GM23248 (cell line): Measurements from ENCODE around the gene UCMA. TPM values are rescaled to one million over a fixed set of nuclear protein-coding genes. Genes with fewer than 3 reads are reported as not detected.
A peak's percentile ranks its signal among the peaks of the same experiment; 100 is the strongest.

ENCODE experiments used
- DNase-seq: peaks from one replicate; pipeline ENCODE4 v3.0.0-alpha.2; 2015
- H2AFZ ChIP-seq: fragments of 200-600 bp; sonication (generic); 2 replicates; pipeline ENCODE4 v1.6.1; 2016; ENCODE audit warnings: antibody characterized with exemption
- H3F3A ChIP-seq: fragments of 200-600 bp; sonication (generic); 2 replicates; pipeline ENCODE4 v1.6.1; 2016; ENCODE audit warnings: mild to moderate bottlenecking, antibody characterized with exemption, mixed run types; ENCODE audit not compliant: insufficient read depth
- H3K27ac ChIP-seq: fragments of 200-600 bp; sonication (generic); 2 replicates; pipeline ENCODE4 v1.5.1; 2016; ENCODE audit warnings: mild to moderate bottlenecking
- H3K27me3 ChIP-seq: fragments of 200-600 bp; sonication (generic); replicated peaks from 2 replicates; pipeline ENCODE4 v1.6.1; 2016; ENCODE audit warnings: mild to moderate bottlenecking; ENCODE audit not compliant: insufficient read depth
- H3K36me3 ChIP-seq: fragments of 200-600 bp; sonication (generic); 2 replicates; pipeline ENCODE4 v1.6.1; 2016; ENCODE audit warnings: low read depth, mild to moderate bottlenecking
- H3K4me1 ChIP-seq: fragments of 200-600 bp; sonication (generic); 2 replicates; pipeline ENCODE4 v1.6.1; 2016; ENCODE audit warnings: mild to moderate bottlenecking; ENCODE audit not compliant: insufficient read depth
- H3K4me2 ChIP-seq: fragments of 200-600 bp; sonication (generic); one replicate; pipeline ENCODE4 v1.6.1; 2016; ENCODE audit warnings: mild to moderate bottlenecking; ENCODE audit not compliant: unreplicated experiment
- H3K4me3 ChIP-seq: fragments of 200-600 bp; sonication (generic); 2 replicates; pipeline ENCODE4 v1.5.1; 2016; ENCODE audit warnings: mild to moderate bottlenecking
- H3K79me2 ChIP-seq: fragments of 200-600 bp; sonication (generic); 2 replicates; pipeline ENCODE4 v1.6.1; 2016; ENCODE audit warnings: mild to moderate bottlenecking; ENCODE audit not compliant: insufficient read depth
- H3K9ac ChIP-seq: fragments of 200-600 bp; sonication (generic); 2 replicates; pipeline ENCODE4 v1.6.1; 2016; ENCODE audit warnings: mild to moderate bottlenecking
- H3K9me2 ChIP-seq: fragments of 200-600 bp; sonication (generic); 2 replicates; pipeline ENCODE4 v1.6.1; 2016; ENCODE audit warnings: mixed run types, mild to moderate bottlenecking, moderate library complexity; ENCODE audit not compliant: insufficient read depth
- H3K9me3 ChIP-seq: fragments of 200-600 bp; sonication (generic); one replicate; pipeline ENCODE4 v1.6.1; 2017; ENCODE audit warnings: low read depth
- H4K20me1 ChIP-seq: fragments of 200-600 bp; sonication (generic); 2 replicates; pipeline ENCODE4 v1.6.0; 2016; ENCODE audit not compliant: insufficient read depth
- EZH2 ChIP-seq: fragments of 200-600 bp; sonication (generic); IDR thresholded peaks from 2 replicates; pipeline ENCODE4 v1.6.1; 2018; ENCODE audit warnings: antibody characterized with exemption, mild to moderate bottlenecking; ENCODE audit not compliant: insufficient read depth, poor library complexity, severe bottlenecking
- EZH2phosphoT487 ChIP-seq: fragments of 200-600 bp; sonication (generic); IDR thresholded peaks from 2 replicates; pipeline ENCODE4 v1.6.1; 2018; ENCODE audit warnings: antibody characterized with exemption, moderate library complexity, mild to moderate bottlenecking, low read depth; ENCODE audit not compliant: insufficient read depth
- WGBS, 2 experiments: methylation state at CpG; one replicate each; pipeline ENCODE4 v1.1.6; 2015 to 2017; ENCODE audit warnings: low lambda C conversion rate in 2 of 2, low coverage in 1 of 2; ENCODE audit errors: missing lambda C conversion rate in 2 of 2; 5-methylcytosine and 5-hydroxymethylcytosine counted together
- in situ Hi-C: fragments of 300-500 bp; cut with MboI; formaldehyde crosslinking; loops from 2 replicates; pipeline ENCODE4 v1.15.0; 2020
- polyA plus RNA-seq: library from polyadenylated mRNA; unstranded; fragments of >200 nt; fragmentation: Nextera tagmentation; extraction: Ambion mirVana; gene quantifications from 2 replicates; pipeline ENCODE4 v1.2.1, GENCODE V29; 2016
- total RNA-seq: library from RNA; depleted of rRNA; stranded (reverse); fragments of >200 nt; shearing (Covaris generic); gene quantifications from 2 replicates; pipeline ENCODE4 v1.2.3, GENCODE V29; 2014

UCMA gene
- total and polyA plus RNA-seq, 2 experiments from 2014 or later, result not detected

GRCh38 chr10:13271552-13272163, 37.5 kb upstream of the UCMA start:
- no peaks in the 10 kb centered on the region for H3K9me3 ChIP-seq
- in situ Hi-C loops, result no loop called here
- 0 out of 2 replicates have a peak, but pooled peaks cover 8% of the 10 kb centered on the region for H3K4me1 ChIP-seq
- 47 to 54% methylated on average over 14 of the region's 14 CpGs for WGBS, 2 experiments
- DNase-seq, result peak; percentile 19
- H3K27ac ChIP-seq, result no peak overlapping the region
- no peaks in the 10 kb centered on the region; the same call in 1 of the 2 replicates for H3K27me3 ChIP-seq
- no peaks in the 10 kb centered on the region for H4K20me1 ChIP-seq
- no peaks in the 10 kb centered on the region for H3K36me3 ChIP-seq
- H3K79me2 ChIP-seq, result no peaks in the 10 kb centered on the region
- peak overlapping the region; percentile 13; the same call in 1 of the 2 replicates for H2AFZ ChIP-seq
- H3K4me2 ChIP-seq, result no peak overlapping the region
- H3F3A ChIP-seq, result peaks cover 3% of the 10 kb centered on the region; the same call in 1 of the 2 replicates
- H3K4me3 ChIP-seq, result no peak overlapping the region
- TF ChIP-seq EZH2phosphoT487 (no peak), EZH2 (no peak)
- no peaks in the 10 kb centered on the region for H3K9me2 ChIP-seq
- no peak overlapping the region for H3K9ac ChIP-seq

GRCh38 chr10:13270877-13271551, 36.8 kb upstream of the UCMA start:
- H3K27ac ChIP-seq, result no peak overlapping the region
- WGBS, 2 experiments, result 37% methylated on average over 9 of the region's 9 CpGs

GRCh38 chr10:13268841-13269240, 34.7 kb upstream of the UCMA start:
- no peak for DNase-seq
- no peak overlapping the region for H3K27ac ChIP-seq
- H2AFZ ChIP-seq, result no peak overlapping the region
- no peak overlapping the region for H3K4me2 ChIP-seq
- no peak overlapping the region for H3K4me3 ChIP-seq
- TF ChIP-seq EZH2 (no peak), EZH2phosphoT487 (no peak)
- H3K79me2 ChIP-seq, result no peaks in the 10 kb centered on the region
- H3K27me3 ChIP-seq, result no peaks in the 10 kb centered on the region; the same call in 1 of the 2 replicates
- no peaks in the 10 kb centered on the region for H3K36me3 ChIP-seq
- in situ Hi-C loops, result no loop called here
- no peak overlapping the region for H3K9ac ChIP-seq
- 0 out of 2 replicates have a peak, but pooled peaks cover 8% of the 10 kb centered on the region for H3K4me1 ChIP-seq
- peaks cover 3% of the 10 kb centered on the region; the same call in 1 of the 2 replicates for H3F3A ChIP-seq
- H3K9me3 ChIP-seq, result no peaks in the 10 kb centered on the region
- 30 to 31% methylated on average over 3 of the region's 3 CpGs for WGBS, 2 experiments
- H4K20me1 ChIP-seq, result no peaks in the 10 kb centered on the region
- no peaks in the 10 kb centered on the region for H3K9me2 ChIP-seq

More at GRCh38 chr10:13270877-13271551, 36.8 kb upstream of the UCMA start:
- in situ Hi-C loops, result no loop called here
- Histone ChIP-seq H4K20me1 (no peaks in the 10 kb centered on the region), H3K79me2 (no peaks in the 10 kb centered on the region), H2AFZ (peak overlapping the region; percentile 12; the same call in 1 of the 2 replicates), H3K4me2 (no peak overlapping the region), H3F3A (peaks cover 3% of the 10 kb centered on the region; the same call in 1 of the 2 replicates), H3K9me3 (no peaks in the 10 kb centered on the region), H3K4me3 (no peak overlapping the region), H3K27me3 (no peaks in the 10 kb centered on the region; the same call in 1 of the 2 replicates), H3K36me3 (no peaks in the 10 kb centered on the region), H3K4me1 (0 out of 2 replicates have a peak, but pooled peaks cover 8% of the 10 kb centered on the region), H3K9ac (no peak overlapping the region), H3K9me2 (no peaks in the 10 kb centered on the region)
- peak; percentile 78 for DNase-seq
- TF ChIP-seq EZH2 (no peak), EZH2phosphoT487 (no peak)

- no peak overlapping the region for H3K4me3 ChIP-seq
- 58 to 62% methylated on average over 4 of the region's 4 CpGs for WGBS, 2 experiments
- H3K9me3 ChIP-seq, result no peaks in the 10 kb centered on the region
- no peak overlapping the region for H3K4me2 ChIP-seq
- no peaks in the 10 kb centered on the region; the same call in 1 of the 2 replicates for H3K27me3 ChIP-seq
- DNase-seq, result no peak
- H3K9ac ChIP-seq, result no peak overlapping the region
- H3K27ac ChIP-seq, result no peak overlapping the region
- no peak overlapping the region for H2AFZ ChIP-seq
- no peaks in the 10 kb centered on the region for H4K20me1 ChIP-seq
- H3K36me3 ChIP-seq, result no peaks in the 10 kb centered on the region
- 0 out of 2 replicates have a peak, but pooled peaks cover 8% of the 10 kb centered on the region for H3K4me1 ChIP-seq
- TF ChIP-seq EZH2phosphoT487 (no peak), EZH2 (no peak)
- H3K9me2 ChIP-seq, result no peaks in the 10 kb centered on the region
- peaks cover 3% of the 10 kb centered on the region; the same call in 1 of the 2 replicates for H3F3A ChIP-seq
- H3K79me2 ChIP-seq, result no peaks in the 10 kb centered on the region
- in situ Hi-C loops, result no loop called here
Measured at GRCh38 chr10:13268310-13268709, 34.1 kb upstream of the UCMA start.
